Lower leg skin (tissue), 4 donors: ENCODE measurements around the gene TMEM161A. TPM values are rescaled to one million over a fixed set of nuclear protein-coding genes. Genes with fewer than 3 reads are reported as not detected.

Experiments used
- DNase-seq, 2 donors: peaks; one replicate each; pipeline ENCODE4 v3.0.0-alpha.2; 2019; ENCODE audit warnings: low spot score in 2 of 2
- H3K4me3 ChIP-seq: fragments of 200-600 bp; sonication (generic); 2 replicates; pipeline ENCODE4 v1.5.1; 2017; ENCODE audit warnings: mild to moderate bottlenecking, low read depth; ENCODE audit not compliant: poor library complexity, severe bottlenecking
- POLR2A ChIP-seq, 2 donors: fragments of 450-650 bp; IDR thresholded peaks; one replicate each; pipeline ENCODE4 v1.6.1; 2016 to 2017; ENCODE audit warnings: antibody characterized with exemption in 2 of 2, mild to moderate bottlenecking in 1 of 2, moderate library complexity in 1 of 2
- WGBS, 2 donors: methylation state at CpG; one replicate each; pipeline ENCODE4 v1.1.5; 2018; 5-methylcytosine and 5-hydroxymethylcytosine counted together
- intact Hi-C: fragments of 100-400 bp; cut with DNase I; formaldehyde crosslinking; loops from one replicate; pipeline ENCODE4 v1.15.0; 2023; ENCODE audit warnings: low total_unique reads
- total RNA-seq, 4 donors: library from RNA; depleted of rRNA; stranded (reverse); fragments of >200 nt; gene quantifications; one replicate each; pipeline ENCODE4 v1.1.0, GENCODE V29; 2016
- TF ChIP-seq, protein P1 (sequence below), 3 donors: fragments of 450-650 bp; IDR thresholded peaks; one replicate each; pipeline ENCODE4 v1.5.1; 2016; ENCODE audit warnings: antibody characterized with exemption in 3 of 3, mild to moderate bottlenecking in 3 of 3, moderate library complexity in 2 of 3

Gene TMEM161A
- total RNA-seq, 4 donors from 2014 or later = 25.7 to 30.1 (median 27.9) TPM

DNA sequence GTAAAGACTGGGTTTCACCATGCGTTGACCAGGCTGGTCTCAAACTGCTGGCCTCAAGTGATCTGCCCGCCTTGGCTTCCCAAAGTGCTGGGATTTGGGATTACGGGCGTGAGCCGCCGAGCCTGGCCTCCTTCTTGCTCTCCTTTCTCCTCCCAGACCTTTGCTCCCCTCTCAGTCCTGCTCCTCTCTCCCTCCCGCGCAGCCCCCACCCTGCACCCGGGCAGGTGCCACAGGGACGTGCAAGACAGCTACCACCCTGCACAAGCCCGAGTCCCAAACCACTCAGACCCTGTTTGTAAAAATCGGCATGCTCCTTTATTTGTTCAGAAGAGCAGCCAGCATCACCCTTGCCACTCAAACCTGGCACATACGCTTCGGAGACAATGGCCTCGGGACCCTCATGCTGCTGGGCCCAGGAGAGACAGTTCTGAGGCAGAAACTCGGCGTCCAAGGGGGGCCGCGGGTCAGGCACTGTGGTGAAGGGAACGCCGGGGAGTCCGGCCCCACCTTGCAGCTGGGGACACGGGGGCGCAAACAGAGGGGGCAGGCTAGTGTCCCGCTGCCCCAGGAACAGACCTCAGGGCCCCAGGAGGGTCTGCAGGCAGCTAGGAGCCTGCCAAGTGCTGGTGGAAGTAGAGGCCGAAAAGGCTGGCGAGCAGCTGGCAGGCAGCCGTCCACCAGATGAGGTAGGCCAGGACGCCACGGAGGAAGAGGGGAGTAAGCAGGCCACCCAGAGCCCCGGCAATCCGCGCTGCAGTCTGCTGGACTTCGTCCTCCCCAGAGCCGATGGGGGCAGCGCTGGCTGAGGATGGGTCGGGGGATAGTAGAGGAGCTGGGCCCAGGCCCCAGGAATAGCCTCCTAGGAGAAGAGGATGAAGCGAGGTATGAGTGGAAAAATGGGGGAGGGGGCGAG lies 18.7 kb downstream of the TMEM161A start:
- intact Hi-C loops = no loop called here
- 91 to 93% methylated on average over 34 to 39 of the region's 39 CpGs for WGBS, 2 donors
- TF ChIP-seq, protein P1, sequence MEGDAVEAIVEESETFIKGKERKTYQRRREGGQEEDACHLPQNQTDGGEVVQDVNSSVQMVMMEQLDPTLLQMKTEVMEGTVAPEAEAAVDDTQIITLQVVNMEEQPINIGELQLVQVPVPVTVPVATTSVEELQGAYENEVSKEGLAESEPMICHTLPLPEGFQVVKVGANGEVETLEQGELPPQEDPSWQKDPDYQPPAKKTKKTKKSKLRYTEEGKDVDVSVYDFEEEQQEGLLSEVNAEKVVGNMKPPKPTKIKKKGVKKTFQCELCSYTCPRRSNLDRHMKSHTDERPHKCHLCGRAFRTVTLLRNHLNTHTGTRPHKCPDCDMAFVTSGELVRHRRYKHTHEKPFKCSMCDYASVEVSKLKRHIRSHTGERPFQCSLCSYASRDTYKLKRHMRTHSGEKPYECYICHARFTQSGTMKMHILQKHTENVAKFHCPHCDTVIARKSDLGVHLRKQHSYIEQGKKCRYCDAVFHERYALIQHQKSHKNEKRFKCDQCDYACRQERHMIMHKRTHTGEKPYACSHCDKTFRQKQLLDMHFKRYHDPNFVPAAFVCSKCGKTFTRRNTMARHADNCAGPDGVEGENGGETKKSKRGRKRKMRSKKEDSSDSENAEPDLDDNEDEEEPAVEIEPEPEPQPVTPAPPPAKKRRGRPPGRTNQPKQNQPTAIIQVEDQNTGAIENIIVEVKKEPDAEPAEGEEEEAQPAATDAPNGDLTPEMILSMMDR (IDR thresholded peaks at IDR 0.05) = no peak
- TF ChIP-seq POLR2A (IDR thresholded peaks at IDR 0.05) = no peak
- no peak overlapping the region for H3K4me3 ChIP-seq
- DNase-seq = no peak

DNA sequence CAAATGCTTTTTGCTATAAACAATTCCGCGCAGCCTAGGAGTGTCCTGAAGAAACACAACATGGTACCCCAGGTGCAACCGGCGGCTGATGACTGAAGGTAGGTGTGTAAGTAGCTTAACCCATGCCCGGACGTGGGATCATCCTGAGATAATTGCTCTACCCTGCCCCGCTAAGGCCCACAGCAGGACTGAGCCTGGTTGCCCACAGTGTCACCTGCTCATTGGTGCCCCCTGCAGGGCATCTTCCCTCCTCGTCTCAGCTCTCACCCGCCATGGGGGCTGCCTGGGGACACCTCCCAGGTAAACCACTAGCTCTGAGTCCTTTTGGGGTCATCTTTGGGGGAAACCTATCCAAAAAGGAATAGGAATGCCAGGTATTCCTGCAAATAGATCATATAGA lies 22.3 kb downstream of the TMEM161A start:
- TF ChIP-seq POLR2A (IDR thresholded peaks at IDR 0.05) = no peak
- TF ChIP-seq, protein P1 (IDR thresholded peaks at IDR 0.05) = no peak
- no peak overlapping the region for H3K4me3 ChIP-seq
- no peak for DNase-seq
- WGBS, 2 donors = 77 to 84% methylated on average over 9 of the region's 9 CpGs
- intact Hi-C loops = no loop called here

DNA sequence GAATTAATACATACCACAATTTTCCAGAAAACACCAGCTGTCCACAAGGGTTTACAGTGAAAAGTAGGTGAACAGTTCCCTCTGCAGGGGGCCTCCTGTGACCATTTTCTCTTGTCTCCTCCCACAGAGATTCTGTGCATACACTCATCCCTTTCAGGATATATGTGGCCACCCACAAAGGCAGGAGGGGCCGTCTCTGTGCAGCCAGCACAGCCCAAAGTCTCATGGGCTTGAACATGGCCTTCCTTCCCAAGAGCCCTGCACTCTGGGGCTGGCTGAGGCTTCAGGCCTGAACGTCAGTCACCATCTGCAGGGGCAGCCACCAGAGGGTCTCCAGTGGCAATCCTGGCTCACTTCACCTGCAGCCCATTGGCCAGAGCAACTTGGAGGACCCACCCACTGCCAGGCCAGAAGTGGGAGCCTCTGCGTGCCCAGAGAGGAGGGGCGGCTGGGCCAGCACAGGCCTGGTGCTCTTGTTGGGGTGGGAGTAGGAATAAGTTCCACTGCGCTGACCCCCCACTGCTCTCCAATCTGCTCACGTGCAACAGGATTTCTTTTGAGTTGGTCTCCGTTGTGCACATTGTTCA lies 25.1 kb downstream of the TMEM161A start:
- WGBS, 2 donors = 30 to 52% methylated on average over 4 to 6 of the region's 7 CpGs
- TF ChIP-seq, protein P1 (IDR thresholded peaks at IDR 0.05) = no peak
- TF ChIP-seq POLR2A (IDR thresholded peaks at IDR 0.05) = no peak
- no peak overlapping the region for H3K4me3 ChIP-seq
- no peak for DNase-seq
- intact Hi-C loops = no loop called here

DNA sequence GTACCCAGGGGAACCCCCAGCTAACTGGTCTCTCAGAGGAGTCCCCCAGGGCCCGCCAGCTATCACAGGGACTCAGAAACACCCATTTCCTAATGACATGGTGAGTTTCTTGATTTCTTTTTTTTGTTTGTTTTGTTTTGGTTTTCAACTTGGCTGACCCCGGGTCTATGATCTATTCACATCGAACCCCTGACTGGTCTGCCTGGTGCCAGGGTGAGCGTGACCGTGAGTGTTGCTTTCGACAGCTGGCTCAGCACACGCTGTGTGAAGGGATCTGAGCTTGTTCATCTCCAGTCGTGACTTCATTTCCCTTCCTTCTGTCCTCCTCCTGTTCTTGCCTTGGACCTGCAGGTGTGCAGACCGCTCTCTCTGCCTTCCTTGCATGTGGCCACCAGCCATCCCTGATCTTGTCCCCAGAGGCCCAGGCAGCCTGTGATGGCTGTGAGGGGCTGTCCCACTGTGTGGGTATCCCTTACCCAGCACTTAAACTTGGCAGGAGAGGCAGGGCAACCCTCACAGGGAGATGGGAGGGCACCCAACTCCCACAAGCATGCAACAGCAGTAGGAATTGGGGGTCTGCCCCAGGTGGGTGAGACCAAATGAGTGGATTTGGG lies 26.2 kb downstream of the TMEM161A start:
- no peak for DNase-seq
- no peak overlapping the region for H3K4me3 ChIP-seq
- no peak for TF ChIP-seq POLR2A (IDR thresholded peaks at IDR 0.05)
- TF ChIP-seq, protein P1 (IDR thresholded peaks at IDR 0.05) = no peak
- intact Hi-C loops = no loop called here
- 77 to 92% methylated on average over 9 of the region's 9 CpGs for WGBS, 2 donors

DNA sequence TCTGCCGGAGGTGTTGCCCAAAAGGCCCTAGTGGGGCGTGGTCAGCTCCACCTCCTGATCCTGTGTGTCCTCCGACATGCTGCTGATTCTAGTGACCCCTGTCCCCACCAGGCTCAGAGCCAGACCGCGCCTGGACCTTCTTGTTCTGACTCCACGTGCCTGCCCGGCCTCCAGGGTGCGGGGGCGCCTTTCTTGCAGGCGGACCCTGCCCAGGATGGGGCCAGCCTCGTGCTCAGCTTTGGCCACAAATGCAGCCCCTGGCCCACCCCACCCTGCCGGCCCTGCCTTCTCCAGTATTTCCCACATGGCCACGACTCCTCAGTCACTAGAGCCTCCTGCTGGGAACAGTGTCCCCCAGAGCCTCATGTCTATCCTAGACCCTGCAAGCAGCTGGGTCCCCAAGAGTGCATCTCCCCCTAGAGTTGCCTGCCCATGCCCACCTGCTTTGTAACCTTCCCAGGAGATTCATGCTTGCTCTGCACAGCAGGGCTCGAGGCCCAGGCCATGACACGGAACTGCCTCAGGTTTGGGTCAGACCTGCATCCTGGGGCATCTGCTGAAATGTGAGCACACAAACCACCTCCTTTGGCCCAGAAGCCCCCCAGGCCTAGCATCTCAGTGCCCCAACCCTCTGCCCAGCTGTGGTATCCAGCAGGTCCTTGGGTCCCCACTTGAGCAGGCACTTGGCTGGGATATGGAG lies 27.0 kb downstream of the TMEM161A start:
- intact Hi-C loops = no loop called here
- 71 to 85% methylated on average over 12 to 15 of the region's 15 CpGs for WGBS, 2 donors
- no peak overlapping the region for H3K4me3 ChIP-seq
- TF ChIP-seq POLR2A (IDR thresholded peaks at IDR 0.05) = no peak
- TF ChIP-seq, protein P1 (IDR thresholded peaks at IDR 0.05) = no peak
- no peak for DNase-seq
